H9 (cell line): ENCODE data around the gene MYLK4. TPM values are rescaled to one million over a fixed set of nuclear protein-coding genes. Genes with fewer than 3 reads are reported as not detected.

Experiments
- DNase-seq: peaks from one replicate; pipeline ENCODE4 v3.0.0-alpha.2; 2017
- H2AFZ ChIP-seq: one replicate; pipeline ENCODE4 v1.6.1; 2013; ENCODE audit warnings: mild to moderate bottlenecking, low read length, control low read depth, moderate library complexity
- H2AK5ac ChIP-seq: 2 replicates; pipeline ENCODE4 v1.6.1; 2013; ENCODE audit warnings: low read length, control low read depth, mixed read lengths; ENCODE audit not compliant: insufficient read length
- H2BK120ac ChIP-seq: one replicate; pipeline ENCODE4 v1.6.1; 2013; ENCODE audit warnings: low read depth, mild to moderate bottlenecking, low read length, control low read depth, inconsistent platforms; ENCODE audit not compliant: poor library complexity, severe bottlenecking
- H2BK12ac ChIP-seq: 2 replicates; pipeline ENCODE4 v1.6.1; 2013; ENCODE audit warnings: low read length, control low read depth, mixed read lengths, low read depth; ENCODE audit not compliant: insufficient read length
- H2BK15ac ChIP-seq: 2 replicates; pipeline ENCODE4 v1.6.1; 2013; ENCODE audit warnings: low read depth, low read length, control low read depth
- H2BK20ac ChIP-seq: one replicate; pipeline ENCODE4 v1.6.1; 2013; ENCODE audit warnings: low read depth, mild to moderate bottlenecking, low read length, control low read depth, inconsistent platforms; ENCODE audit not compliant: poor library complexity, severe bottlenecking
- H2BK5ac ChIP-seq: 2 replicates; pipeline ENCODE4 v1.6.1; 2013; ENCODE audit warnings: low read length, control low read depth, mixed read lengths; ENCODE audit not compliant: insufficient read length
- H3K14ac ChIP-seq: 2 replicates; pipeline ENCODE4 v1.6.1; 2013; ENCODE audit warnings: low read length, control low read depth; ENCODE audit not compliant: insufficient read depth
- H3K18ac ChIP-seq: 2 replicates; pipeline ENCODE4 v1.6.1; 2013; ENCODE audit warnings: low read depth, mild to moderate bottlenecking, mixed read lengths, low read length, control low read depth; ENCODE audit not compliant: insufficient read length
- H3K23ac ChIP-seq: 2 replicates; pipeline ENCODE4 v1.6.1; 2013; ENCODE audit warnings: low read length, control low read depth, mixed read lengths, low read depth; ENCODE audit not compliant: insufficient read length
- H3K23me2 ChIP-seq: 2 replicates; pipeline ENCODE4 v1.6.1; 2013; ENCODE audit warnings: low read depth, mild to moderate bottlenecking, mixed read lengths, low read length, control low read depth; ENCODE audit not compliant: insufficient read length, poor library complexity, severe bottlenecking
- H3K27ac ChIP-seq: 2 replicates; pipeline ENCODE4 v1.5.1; 2013; ENCODE audit warnings: low read length, control low read depth, mixed read lengths, low read depth; ENCODE audit not compliant: insufficient read length
- H3K27me3 ChIP-seq: 2 replicates; pipeline ENCODE4 v1.6.1; 2013; ENCODE audit warnings: low read length, control low read depth, inconsistent platforms; ENCODE audit not compliant: insufficient read depth
- H3K4ac ChIP-seq: 2 replicates; pipeline ENCODE4 v1.6.1; 2013; ENCODE audit warnings: low read depth, mild to moderate bottlenecking, control low read depth, inconsistent platforms, low read length, moderate library complexity
- H3K4me1 ChIP-seq: 2 replicates; pipeline ENCODE4 v1.6.1; 2013; ENCODE audit warnings: low read length, control low read depth, inconsistent platforms; ENCODE audit not compliant: insufficient read depth
- H3K4me2 ChIP-seq: 2 replicates; pipeline ENCODE4 v1.6.1; 2013; ENCODE audit warnings: low read length, control low read depth, mixed read lengths; ENCODE audit not compliant: insufficient read length, insufficient read depth
- H3K56ac ChIP-seq: 2 replicates; pipeline ENCODE4 v1.6.1; 2013; ENCODE audit warnings: low read depth, mild to moderate bottlenecking, mixed read lengths, low read length, control low read depth; ENCODE audit not compliant: insufficient read length
- H3K79me1 ChIP-seq: 2 replicates; pipeline ENCODE4 v1.6.1; 2013; ENCODE audit warnings: low read depth, mild to moderate bottlenecking, moderate library complexity, low read length, control low read depth, inconsistent platforms; ENCODE audit not compliant: insufficient read depth, poor library complexity, severe bottlenecking
- H3K79me2 ChIP-seq: 2 replicates; pipeline ENCODE4 v1.6.1; 2013; ENCODE audit warnings: low read length, control low read depth, inconsistent platforms; ENCODE audit not compliant: insufficient read depth
- H3K9ac ChIP-seq: 2 replicates; pipeline ENCODE4 v1.6.1; 2013; ENCODE audit warnings: low read length, control low read depth, mixed read lengths; ENCODE audit not compliant: insufficient read length; ENCODE audit errors: extremely low read depth
- H3K9me3 ChIP-seq: one replicate; pipeline ENCODE4 v1.6.1; 2013; ENCODE audit warnings: low read depth, low read length, inconsistent platforms; ENCODE audit not compliant: control insufficient read depth
- H3T11ph ChIP-seq: one replicate; pipeline ENCODE4 v1.6.1; 2013; ENCODE audit warnings: mild to moderate bottlenecking, low read length, control low read depth, inconsistent platforms
- H4K20me1 ChIP-seq: one replicate; pipeline ENCODE4 v1.6.1; 2013; ENCODE audit not compliant: control insufficient read depth, insufficient read length, insufficient read depth
- H4K5ac ChIP-seq: 2 replicates; pipeline ENCODE4 v1.6.1; 2013; ENCODE audit warnings: low read depth, mild to moderate bottlenecking, mixed read lengths, low read length, control low read depth; ENCODE audit not compliant: insufficient read length
- H4K8ac ChIP-seq: replicated peaks from 2 replicates; pipeline ENCODE4 v1.6.1; 2013; ENCODE audit warnings: low read length, control low read depth, mixed read lengths, low read depth; ENCODE audit not compliant: insufficient read length
- H4K91ac ChIP-seq: 2 replicates; pipeline ENCODE4 v1.6.1; 2013; ENCODE audit warnings: low read depth, mild to moderate bottlenecking, moderate library complexity, mixed read lengths, low read length, control low read depth; ENCODE audit not compliant: insufficient read length
- H3K27ac Mint-ChIP-seq, 3 experiments: 2 replicates in 2 of 3; 3 replicates in 1 of 3; pipeline ENCODE4 v1.8.0; 2020 to 2021; ENCODE audit warnings: mixed read lengths in 3 of 3, mild to moderate bottlenecking in 1 of 3, moderate library complexity in 1 of 3
- H3K27me3 Mint-ChIP-seq: 2 replicates; pipeline ENCODE4 v1.8.0; 2021; ENCODE audit warnings: low read depth, mild to moderate bottlenecking, moderate library complexity, mixed read lengths
- H3K36me3 Mint-ChIP-seq, 3 experiments: 2 replicates in 2 of 3; 3 replicates in 1 of 3; pipeline ENCODE4 v1.8.0; 2020 to 2021; ENCODE audit warnings: low read depth in 3 of 3, mixed read lengths in 3 of 3; ENCODE audit not compliant: insufficient read depth in 1 of 3
- H3K4me1 Mint-ChIP-seq, 2 experiments: 2 replicates each; pipeline ENCODE4 v1.8.0; 2020; ENCODE audit warnings: mixed read lengths in 2 of 2
- H3K4me3 Mint-ChIP-seq, 2 experiments: 2 replicates in 1 of 2; 3 replicates in 1 of 2; pipeline ENCODE4 v1.8.0; 2020 to 2021; ENCODE audit warnings: mild to moderate bottlenecking in 2 of 2, mixed read lengths in 2 of 2, moderate library complexity in 1 of 2
- H3K9me3 Mint-ChIP-seq, 2 experiments: 2 replicates in 1 of 2; 3 replicates in 1 of 2; pipeline ENCODE4 v1.8.0; 2020; ENCODE audit warnings: mild to moderate bottlenecking in 2 of 2, mixed read lengths in 2 of 2, moderate library complexity in 1 of 2
- WGBS: extraction: QIAGEN DNeasy Blood & Tissue Kit; methylation state at CpG from one replicate; pipeline ENCODE4 v1.1.7; 2013; ENCODE audit warnings: missing lambda C conversion rate, low lambda C conversion rate, mixed read lengths; ENCODE audit not compliant: insufficient read length; ENCODE audit errors: extremely low coverage; 5-methylcytosine and 5-hydroxymethylcytosine counted together
- total RNA-seq: library from RNA; stranded (reverse); gene quantifications from 2 replicates; pipeline ENCODE4 v1.2.1, GENCODE V29; 2021
- TF ChIP-seq, protein P1 (sequence below): fragments of 200-600 bp; sonication (generic); conservative IDR thresholded peaks from 3 replicates; pipeline ENCODE4 v1.8.0; 2021; ENCODE audit warnings: antibody characterized with exemption, mild to moderate bottlenecking

Gene MYLK4
- total RNA-seq, 1 experiment from 2014 or later = 0.28 TPM

DNA sequence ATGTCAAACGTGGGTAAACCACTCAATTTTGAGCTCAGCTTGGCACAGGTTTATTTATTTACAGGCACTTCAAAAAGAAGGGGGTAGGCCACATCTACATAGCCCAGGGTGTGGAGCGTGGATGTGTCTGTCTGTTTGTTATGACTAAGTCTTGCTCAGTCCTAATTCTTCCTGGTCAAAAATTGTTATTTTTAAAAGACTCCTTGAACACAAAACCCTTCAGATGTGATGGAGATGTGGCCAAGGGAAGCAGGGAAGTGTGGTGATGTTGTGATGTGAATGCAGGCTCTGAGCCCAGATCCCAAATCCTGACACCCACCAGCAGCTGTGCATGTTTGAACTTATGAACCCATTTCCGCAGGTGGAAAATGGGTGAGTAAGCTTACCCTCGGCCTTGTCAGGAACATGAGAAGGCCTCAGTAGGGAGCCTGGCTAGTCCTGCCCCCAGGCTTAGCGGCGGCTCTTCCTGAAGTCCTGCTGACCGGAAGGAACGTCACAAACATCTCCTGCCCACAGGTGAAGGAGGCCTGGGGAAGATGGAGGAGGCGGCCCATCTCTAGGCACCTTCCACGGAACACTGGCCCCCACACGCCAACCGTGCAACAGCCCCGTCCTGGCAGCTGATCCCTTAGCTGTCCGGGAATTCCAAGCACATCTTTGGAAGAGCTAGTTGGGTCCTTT lies 119.7 kb downstream of the MYLK4 start:
- Histone ChIP-seq H3K27me3 (no peaks in the 10 kb centered on the region; the same call in 1 of the 2 replicates), H3K23ac (no peak overlapping the region), H3K4me2 (no peak overlapping the region), H2BK20ac (no peak overlapping the region), H2AK5ac (no peak overlapping the region), H4K91ac (no peak overlapping the region), H3K27ac (no peak overlapping the region), H4K8ac (no peak overlapping the region), H3K18ac (no peak overlapping the region), H3K9me3 (no peaks in the 10 kb centered on the region), H2BK120ac (no peak overlapping the region), H3K9ac (no peak overlapping the region), H4K20me1 (no peaks in the 10 kb centered on the region), H3K23me2 (no peaks in the 10 kb centered on the region), H2AFZ (no peak overlapping the region), H3K4ac (no peak overlapping the region), H3K79me1 (no peaks in the 10 kb centered on the region), H3K14ac (no peak overlapping the region), H3T11ph (no peak overlapping the region), H3K56ac (no peak overlapping the region), H2BK15ac (no peak overlapping the region), H2BK5ac (no peak overlapping the region), H3K79me2 (no peaks in the 10 kb centered on the region), H4K5ac (no peak overlapping the region), H3K4me1 (no peaks in the 10 kb centered on the region), H2BK12ac (no peak overlapping the region)
- no CpG with 5 or more reads among the region's 14 CpGs for WGBS
- Mint-ChIP-seq H3K27ac (no peak overlapping the region), H3K4me1 (peaks cover 25 to 26% of the 10 kb centered on the region in 2 experiments), H3K9me3 (no peaks in the 10 kb centered on the region; a peak in 1 of 5 replicates), H3K4me3 (no peak overlapping the region), H3K36me3 (peaks cover 3 to 6% (median 3%) of the 10 kb centered on the region in 3 experiments; a peak in 5 of 7 replicates), H3K27me3 (peaks cover 21% of the 10 kb centered on the region)
- TF ChIP-seq, protein P1, sequence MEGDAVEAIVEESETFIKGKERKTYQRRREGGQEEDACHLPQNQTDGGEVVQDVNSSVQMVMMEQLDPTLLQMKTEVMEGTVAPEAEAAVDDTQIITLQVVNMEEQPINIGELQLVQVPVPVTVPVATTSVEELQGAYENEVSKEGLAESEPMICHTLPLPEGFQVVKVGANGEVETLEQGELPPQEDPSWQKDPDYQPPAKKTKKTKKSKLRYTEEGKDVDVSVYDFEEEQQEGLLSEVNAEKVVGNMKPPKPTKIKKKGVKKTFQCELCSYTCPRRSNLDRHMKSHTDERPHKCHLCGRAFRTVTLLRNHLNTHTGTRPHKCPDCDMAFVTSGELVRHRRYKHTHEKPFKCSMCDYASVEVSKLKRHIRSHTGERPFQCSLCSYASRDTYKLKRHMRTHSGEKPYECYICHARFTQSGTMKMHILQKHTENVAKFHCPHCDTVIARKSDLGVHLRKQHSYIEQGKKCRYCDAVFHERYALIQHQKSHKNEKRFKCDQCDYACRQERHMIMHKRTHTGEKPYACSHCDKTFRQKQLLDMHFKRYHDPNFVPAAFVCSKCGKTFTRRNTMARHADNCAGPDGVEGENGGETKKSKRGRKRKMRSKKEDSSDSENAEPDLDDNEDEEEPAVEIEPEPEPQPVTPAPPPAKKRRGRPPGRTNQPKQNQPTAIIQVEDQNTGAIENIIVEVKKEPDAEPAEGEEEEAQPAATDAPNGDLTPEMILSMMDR = no peak
- no peak for DNase-seq
